ENCODE measurements around the gene CAPN15. TPM values are rescaled to one million over a fixed set of nuclear protein-coding genes. Genes with fewer than 3 reads are reported as not detected.
"Not testable (repeated sequence)": the region's sequence is repeated elsewhere in the genome, so short reads cannot be mapped to it uniquely, and the experiment has no call there.

The CAPN15 gene
- total RNA-seq, 1 experiment from 2014 or later = 91.2 TPM

GRCh38 chr16:503150-504071 is 24.1 kb upstream of the CAPN15 start:
- CTCF ChIA-PET = no interaction called here

GRCh38 chr16:505479-506245 is 21.9 kb upstream of the CAPN15 start:
- CTCF ChIA-PET = no interaction called here
- Histone ChIP-seq H3K4me3 (ENCODE audit: low read depth, low read length, poor library complexity, severe bottlenecking) (no peak overlapping the region), H3K9me3 (ENCODE audit: low read depth, low read length, poor library complexity, severe bottlenecking) (no peaks in the 10 kb centered on the region), H3K27me3 (replicated peaks; ENCODE audit: insufficient read depth, low read depth, low read length, poor library complexity) (no peaks in the 10 kb centered on the region), H3K36me3 (ENCODE audit: insufficient read depth, low read length, poor library complexity, severe bottlenecking) (no peaks in the 10 kb centered on the region), H3K4me1 (ENCODE audit: insufficient read depth, low read length, poor library complexity, severe bottlenecking) (no peaks in the 10 kb centered on the region), H3K27ac (ENCODE audit: low read depth, low read length, poor library complexity, severe bottlenecking) (no peak overlapping the region)
- BruUV-seq (replicated peaks) = no TSS peak
- intact Hi-C loops (cut with micrococcal nuclease; ENCODE audit: unreplicated experiment) = no loop called here
- no peak for TF ChIP-seq EZH2 (IDR thresholded peaks at IDR 0.05; ENCODE audit: borderline replicate concordance, low read depth, low read length, poor library complexity, severe bottlenecking)
- TF ChIP-seq, protein P1, sequence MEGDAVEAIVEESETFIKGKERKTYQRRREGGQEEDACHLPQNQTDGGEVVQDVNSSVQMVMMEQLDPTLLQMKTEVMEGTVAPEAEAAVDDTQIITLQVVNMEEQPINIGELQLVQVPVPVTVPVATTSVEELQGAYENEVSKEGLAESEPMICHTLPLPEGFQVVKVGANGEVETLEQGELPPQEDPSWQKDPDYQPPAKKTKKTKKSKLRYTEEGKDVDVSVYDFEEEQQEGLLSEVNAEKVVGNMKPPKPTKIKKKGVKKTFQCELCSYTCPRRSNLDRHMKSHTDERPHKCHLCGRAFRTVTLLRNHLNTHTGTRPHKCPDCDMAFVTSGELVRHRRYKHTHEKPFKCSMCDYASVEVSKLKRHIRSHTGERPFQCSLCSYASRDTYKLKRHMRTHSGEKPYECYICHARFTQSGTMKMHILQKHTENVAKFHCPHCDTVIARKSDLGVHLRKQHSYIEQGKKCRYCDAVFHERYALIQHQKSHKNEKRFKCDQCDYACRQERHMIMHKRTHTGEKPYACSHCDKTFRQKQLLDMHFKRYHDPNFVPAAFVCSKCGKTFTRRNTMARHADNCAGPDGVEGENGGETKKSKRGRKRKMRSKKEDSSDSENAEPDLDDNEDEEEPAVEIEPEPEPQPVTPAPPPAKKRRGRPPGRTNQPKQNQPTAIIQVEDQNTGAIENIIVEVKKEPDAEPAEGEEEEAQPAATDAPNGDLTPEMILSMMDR (conservative IDR thresholded peaks at IDR 0.05; ENCODE audit: low read depth, low read length) = no peak
- DNase-seq (ENCODE audit: low spot score) = no peak
- POLR2A ChIA-PET (ENCODE audit: low non-redundant PET) = interaction anchor here (0.6 kb wide), 1 partner anchor 98 kb away, joined by 6 read pairs; no protein-coding TSS in a partner anchor

More at GRCh38 chr16:503150-504071, 24.1 kb upstream of the CAPN15 start:
- DNase-seq (ENCODE audit: low spot score) = no peak
- intact Hi-C loops (cut with micrococcal nuclease; ENCODE audit: unreplicated experiment) = no loop called here
- no TSS peak for BruUV-seq (replicated peaks)
- Histone ChIP-seq H3K27ac (ENCODE audit: low read depth, low read length, poor library complexity, severe bottlenecking) (no peak overlapping the region), H3K4me3 (ENCODE audit: low read depth, low read length, poor library complexity, severe bottlenecking) (no peak overlapping the region), H3K27me3 (replicated peaks; ENCODE audit: insufficient read depth, low read depth, low read length, poor library complexity) (no peaks in the 10 kb centered on the region), H3K4me1 (ENCODE audit: insufficient read depth, low read length, poor library complexity, severe bottlenecking) (no peaks in the 10 kb centered on the region), H3K9me3 (ENCODE audit: low read depth, low read length, poor library complexity, severe bottlenecking) (no peaks in the 10 kb centered on the region), H3K36me3 (ENCODE audit: insufficient read depth, low read length, poor library complexity, severe bottlenecking) (no peaks in the 10 kb centered on the region)
- no peak for TF ChIP-seq EZH2 (IDR thresholded peaks at IDR 0.05; ENCODE audit: borderline replicate concordance, low read depth, low read length, poor library complexity, severe bottlenecking)
- TF ChIP-seq, protein P1 (conservative IDR thresholded peaks at IDR 0.05; ENCODE audit: low read depth, low read length) = no peak
- POLR2A ChIA-PET (ENCODE audit: low non-redundant PET) = no interaction called here

- ChIA-PET POLR2A (ENCODE audit: low non-redundant PET) (no interaction called here), CTCF (no interaction called here)
- Histone ChIP-seq H3K9me3 (ENCODE audit: low read depth, low read length, poor library complexity, severe bottlenecking) (no peaks in the 10 kb centered on the region), H3K4me1 (ENCODE audit: insufficient read depth, low read length, poor library complexity, severe bottlenecking) (no peaks in the 10 kb centered on the region), H3K4me3 (ENCODE audit: low read depth, low read length, poor library complexity, severe bottlenecking) (no peak overlapping the region), H3K36me3 (ENCODE audit: insufficient read depth, low read length, poor library complexity, severe bottlenecking) (no peaks in the 10 kb centered on the region), H3K27ac (ENCODE audit: low read depth, low read length, poor library complexity, severe bottlenecking) (no peak overlapping the region), H3K27me3 (replicated peaks; ENCODE audit: insufficient read depth, low read depth, low read length, poor library complexity) (no peaks in the 10 kb centered on the region)
- no peak for DNase-seq (ENCODE audit: low spot score)
- BruUV-seq (replicated peaks) = no TSS peak
- no peak for TF ChIP-seq EZH2 (IDR thresholded peaks at IDR 0.05; ENCODE audit: borderline replicate concordance, low read depth, low read length, poor library complexity, severe bottlenecking)
- intact Hi-C loops (cut with micrococcal nuclease; ENCODE audit: unreplicated experiment) = no loop called here
These were observed 21.3 kb upstream of the CAPN15 start for GRCh38 chr16:506246-506546.

DNA sequence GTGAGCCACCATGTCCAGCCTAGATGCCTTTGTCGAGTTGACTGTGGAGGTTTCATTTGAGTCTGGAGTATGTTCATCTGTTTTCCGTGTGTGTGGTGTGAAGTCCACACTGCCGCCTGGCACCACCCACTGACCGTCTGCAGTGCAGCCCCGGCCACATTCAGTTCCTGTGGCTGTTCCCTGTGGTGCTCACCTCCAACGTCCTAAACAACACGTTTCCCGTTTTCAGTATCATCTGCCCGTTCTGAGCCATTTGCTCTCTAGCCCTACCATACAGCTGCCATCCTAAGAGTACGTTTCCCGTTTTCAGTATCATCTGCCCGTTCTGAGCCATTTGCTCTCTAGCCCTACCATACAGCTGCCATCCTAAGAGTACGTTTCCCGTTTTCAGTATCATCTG is 20.0 kb upstream of the CAPN15 start:
- BruUV-seq (replicated peaks); CTCF ChIA-PET; H3K4me1 ChIP-seq (ENCODE audit: insufficient read depth, low read length, poor library complexity, severe bottlenecking); POLR2A ChIA-PET (ENCODE audit: low non-redundant PET); H3K27ac ChIP-seq (ENCODE audit: low read depth, low read length, poor library complexity, severe bottlenecking); H3K27me3 ChIP-seq (replicated peaks; ENCODE audit: insufficient read depth, low read depth, low read length, poor library complexity); H3K9me3 ChIP-seq (ENCODE audit: low read depth, low read length, poor library complexity, severe bottlenecking); DNase-seq (ENCODE audit: low spot score); intact Hi-C loops (cut with micrococcal nuclease; ENCODE audit: unreplicated experiment); H3K36me3 ChIP-seq (ENCODE audit: insufficient read depth, low read length, poor library complexity, severe bottlenecking); H3K4me3 ChIP-seq (ENCODE audit: low read depth, low read length, poor library complexity, severe bottlenecking): not testable (repeated sequence)

Measured in A673 (cell line).